GM20431 (cell line): ENCODE measurements around the gene TUBD1.

Source experiments
- in situ Hi-C: fragments of 300-500 bp; cut with MseI, MboI; formaldehyde crosslinking; loops from one replicate; pipeline ENCODE4 v1.15.0; 2020; ENCODE audit warnings: low sequenced_read_pairs; ENCODE audit not compliant: unreplicated experiment

Gene TUBD1

GRCh38 chr17:59828478-59828760, 64.3 kb downstream of the TUBD1 start:
- in situ Hi-C loops = no loop called here

GRCh38 chr17:59827721-59828477, 64.8 kb downstream of the TUBD1 start:
- in situ Hi-C loops = no loop called here

- in situ Hi-C loops = no loop called here
Observed at GRCh38 chr17:59826706-59827453, 65.9 kb downstream of the TUBD1 start.

- in situ Hi-C loops = no loop called here
Observed at GRCh38 chr17:59825533-59826322, 67.0 kb downstream of the TUBD1 start.

GRCh38 chr17:59815965-59816364, 76.8 kb downstream of the TUBD1 start:
- in situ Hi-C loops = no loop called here

GRCh38 chr17:59814685-59815084, 78.1 kb downstream of the TUBD1 start:
- in situ Hi-C loops = no loop called here

- in situ Hi-C loops = no loop called here
Observed at GRCh38 chr17:59814276-59814675, 78.5 kb downstream of the TUBD1 start.

- in situ Hi-C loops = no loop called here
Observed at GRCh38 chr17:59812139-59812538, 80.6 kb downstream of the TUBD1 start.

GRCh38 chr17:59811209-59811608, 81.5 kb downstream of the TUBD1 start:
- in situ Hi-C loops = no loop called here

- in situ Hi-C loops = no loop called here
Observed at GRCh38 chr17:59810894-59811153, 81.9 kb downstream of the TUBD1 start.
